Endometrial microvascular endothelial cells (primary cell): ENCODE results near the gene MARCHF6. TPM values are rescaled to one million over a fixed set of nuclear protein-coding genes. Genes with fewer than 3 reads are reported as not detected.
"Not testable (repeated sequence)": the region's sequence is repeated elsewhere in the genome, so short reads cannot be mapped to it uniquely, and the experiment has no call there.

Experiments used
- in situ Hi-C: cut with HindIII; loops from 2 replicates; pipeline ENCODE4 v1.10.0; 2017; ENCODE audit warnings: low sequenced_read_pairs, low pct_unique_long_range_greater_than_20kb; ENCODE audit errors: inconsistent ontology term
- total RNA-seq: library from RNA; depleted of rRNA; stranded (reverse); fragments of >200 nt; gene quantifications from one replicate; pipeline ENCODE4 v1.2.3, GENCODE V29; 2015; ENCODE audit errors: inconsistent ontology term

MARCHF6 gene
- total RNA-seq, 1 donor from 2014 or later: 56.4 TPM

DNA sequence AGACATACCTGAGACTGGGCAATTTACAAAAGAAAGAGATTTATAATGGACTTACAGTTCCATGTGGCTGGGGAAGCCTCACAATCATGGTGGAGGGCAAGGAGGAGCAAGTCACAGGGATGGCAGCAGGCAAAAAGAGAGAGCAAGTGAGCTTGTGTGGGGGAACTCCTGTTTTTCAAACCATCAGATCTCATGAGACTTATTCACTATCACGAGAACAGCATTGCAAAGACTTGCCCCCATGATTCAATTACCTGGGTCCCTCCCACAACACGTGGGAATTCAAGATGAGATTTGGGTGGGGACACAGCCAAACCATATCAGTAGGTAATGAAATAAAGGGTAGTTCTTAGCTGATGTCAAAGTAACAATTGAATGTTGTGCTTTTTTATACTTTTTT, 17.9 kb downstream of the MARCHF6 start:
- in situ Hi-C loops: not testable (repeated sequence)

DNA sequence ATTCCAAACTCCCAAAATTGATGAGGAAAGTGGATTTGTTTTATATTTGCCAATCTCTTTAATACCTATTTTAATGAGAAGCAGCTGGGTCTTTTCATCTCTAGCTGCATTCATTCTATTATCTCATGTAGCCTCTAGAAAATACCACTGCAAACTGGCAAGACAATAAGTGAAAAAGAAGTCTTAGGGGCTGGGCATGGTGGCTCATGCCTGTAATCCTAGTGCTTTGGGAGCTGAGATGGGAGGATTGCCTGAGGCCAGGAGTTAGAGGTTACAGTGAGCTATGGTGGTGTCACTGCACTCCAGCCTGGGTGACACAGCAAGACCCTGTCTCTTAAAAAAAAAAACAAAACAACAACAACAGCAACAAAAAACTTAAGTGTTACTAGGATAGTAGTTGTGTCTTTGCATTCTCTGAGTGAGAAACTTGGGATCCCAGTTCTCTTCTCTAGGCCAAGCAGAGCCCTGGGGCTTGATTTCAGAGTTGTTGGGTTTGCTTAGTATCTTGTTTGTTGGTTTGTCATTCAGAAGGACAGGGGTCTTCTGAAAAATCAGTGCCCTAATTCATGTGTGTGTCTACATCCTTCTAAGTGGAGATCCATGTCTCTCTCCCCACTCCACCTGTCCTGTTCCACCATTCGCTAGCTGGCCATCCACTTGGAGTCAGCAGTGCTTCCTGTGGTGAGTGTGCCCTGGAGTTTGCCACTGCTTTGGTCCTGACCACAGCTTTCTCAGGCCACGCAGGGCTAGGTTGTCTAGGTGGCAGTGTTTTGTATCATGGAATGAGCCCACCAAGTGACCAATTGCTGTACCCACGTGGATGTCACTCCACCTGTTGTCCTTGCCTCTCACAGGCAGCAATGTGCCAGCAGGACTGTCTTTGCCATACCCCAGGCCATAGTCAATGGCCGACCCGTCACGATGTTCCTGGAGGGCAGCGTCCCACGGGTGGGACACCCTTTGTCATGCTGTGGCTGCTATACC, 19.5 kb downstream of the MARCHF6 start:
- in situ Hi-C loops: no loop called here

DNA sequence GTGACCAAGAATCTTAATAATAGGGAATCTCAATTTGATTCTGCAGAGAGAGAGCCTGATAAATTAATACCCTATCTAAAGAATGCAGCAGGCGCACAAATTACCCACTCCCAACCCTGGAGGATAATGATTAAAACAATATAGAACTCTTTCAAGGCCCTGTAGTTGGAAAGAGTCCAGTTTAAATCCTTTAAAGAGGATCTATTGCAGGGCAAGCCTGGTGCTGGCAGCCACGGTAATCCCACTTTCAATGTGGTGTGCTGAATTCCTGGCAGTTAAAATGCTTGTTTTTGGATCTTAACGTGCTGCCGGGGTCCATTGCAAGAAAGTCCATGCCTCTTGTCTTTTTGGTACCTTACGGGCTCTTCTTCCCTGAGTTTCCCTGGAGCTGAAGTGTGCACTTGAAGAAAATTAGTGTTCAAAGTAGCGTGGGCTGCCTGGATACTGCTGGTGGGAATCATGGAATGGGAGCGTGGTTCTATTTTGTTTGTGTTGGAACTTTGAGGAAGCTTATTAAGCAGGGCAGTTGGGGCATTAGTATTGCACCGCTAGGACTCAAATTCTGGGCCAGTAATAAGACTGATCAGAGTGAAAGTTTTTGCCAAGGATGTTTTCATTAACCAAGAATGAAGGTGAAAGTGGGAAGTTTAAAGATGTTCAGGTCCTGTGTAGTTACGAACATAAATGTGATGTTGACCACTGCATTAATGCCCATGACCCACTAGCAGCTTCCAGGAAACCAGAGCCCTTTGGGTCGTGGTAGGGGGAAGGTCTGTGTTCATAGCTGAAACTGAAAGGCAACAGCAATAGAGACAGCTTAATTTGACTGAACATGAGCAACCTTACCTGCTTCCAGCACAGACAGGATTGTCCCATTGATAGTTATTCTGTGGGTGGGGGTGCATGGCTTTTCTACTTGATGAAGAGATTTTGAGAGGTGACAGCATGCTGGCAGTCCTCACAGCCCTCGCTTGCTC, 20.8 kb downstream of the MARCHF6 start:
- in situ Hi-C loops: no loop called here

DNA sequence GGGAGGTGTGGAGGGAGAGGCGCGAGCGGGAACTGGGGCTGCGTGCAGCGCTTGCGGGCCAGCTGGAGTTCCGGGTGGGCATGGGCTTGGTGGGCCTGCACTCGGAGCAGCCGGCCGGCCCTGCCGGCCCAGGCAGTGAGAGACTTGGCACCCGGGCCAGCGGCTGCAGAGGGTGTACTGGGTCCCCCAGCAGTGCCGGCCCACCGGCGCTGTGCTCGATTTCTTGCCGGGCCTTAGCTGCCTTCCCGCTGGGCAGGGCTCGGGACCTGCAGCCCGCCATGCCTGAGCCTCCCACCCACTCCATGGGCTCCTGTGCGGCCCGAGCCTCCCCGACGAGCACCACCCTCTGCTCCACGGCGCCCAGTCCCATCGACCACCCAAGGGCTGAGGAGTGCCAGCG, 21.7 kb downstream of the MARCHF6 start:
- in situ Hi-C loops: not testable (repeated sequence)

DNA sequence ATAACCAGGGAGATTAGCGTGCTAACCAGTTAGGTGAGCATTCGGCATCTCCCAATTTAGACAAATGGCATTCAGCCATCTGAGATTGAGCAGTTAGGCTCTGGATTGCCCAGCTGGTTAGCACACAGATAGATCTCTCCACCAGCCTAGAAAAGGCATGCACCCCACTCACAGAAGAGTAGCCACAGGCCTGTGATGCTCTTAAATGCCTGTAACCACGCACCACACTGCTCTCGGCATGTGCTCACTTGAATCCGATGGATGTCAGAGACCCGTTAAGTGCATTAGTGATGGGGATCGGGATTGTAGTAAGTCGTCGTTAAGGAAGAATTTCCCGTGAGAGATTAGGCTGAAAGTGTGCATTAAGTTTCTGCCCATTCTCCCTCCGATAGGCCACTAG, 23.0 kb downstream of the MARCHF6 start:
- in situ Hi-C loops: no loop called here

DNA sequence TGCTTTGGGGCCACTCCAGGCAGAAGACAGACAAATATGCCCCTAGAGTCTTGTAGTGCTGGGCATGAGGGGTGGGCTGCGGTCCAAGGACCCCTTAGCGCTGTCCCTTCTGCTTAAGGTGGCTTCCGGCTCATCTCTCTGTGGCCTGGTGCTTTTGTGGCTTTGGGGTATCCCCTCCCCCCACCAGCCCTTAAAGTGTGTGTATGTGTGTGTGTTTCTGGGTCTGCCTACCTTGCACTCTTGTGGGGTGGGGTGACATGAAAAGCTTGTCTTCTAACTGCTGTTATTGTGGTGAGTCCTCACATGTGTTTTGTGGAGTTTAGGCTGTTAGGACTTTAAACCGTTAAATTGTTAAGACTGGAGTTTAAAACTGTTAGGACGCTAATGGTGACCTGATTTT, 23.6 kb downstream of the MARCHF6 start:
- in situ Hi-C loops: no loop called here

DNA sequence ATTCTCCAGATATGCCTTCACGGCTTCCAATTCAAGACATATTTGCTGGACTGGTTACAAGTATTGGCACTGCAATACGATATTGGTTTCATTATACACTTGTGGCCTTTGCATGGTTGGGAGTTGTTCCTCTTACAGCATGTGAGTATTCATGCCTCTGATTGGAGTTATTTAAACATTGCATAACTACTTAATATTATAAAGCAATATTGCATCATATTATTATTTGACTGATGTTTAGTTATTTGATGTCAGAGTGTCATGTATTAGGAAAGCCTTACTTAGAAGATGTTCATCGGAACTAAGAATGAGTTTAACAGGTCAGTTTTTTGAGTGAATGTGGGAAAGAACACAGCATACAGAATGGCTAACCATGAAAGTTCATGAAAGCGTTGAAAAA, 28.3 kb downstream of the MARCHF6 start:
- in situ Hi-C loops: no loop called here

DNA sequence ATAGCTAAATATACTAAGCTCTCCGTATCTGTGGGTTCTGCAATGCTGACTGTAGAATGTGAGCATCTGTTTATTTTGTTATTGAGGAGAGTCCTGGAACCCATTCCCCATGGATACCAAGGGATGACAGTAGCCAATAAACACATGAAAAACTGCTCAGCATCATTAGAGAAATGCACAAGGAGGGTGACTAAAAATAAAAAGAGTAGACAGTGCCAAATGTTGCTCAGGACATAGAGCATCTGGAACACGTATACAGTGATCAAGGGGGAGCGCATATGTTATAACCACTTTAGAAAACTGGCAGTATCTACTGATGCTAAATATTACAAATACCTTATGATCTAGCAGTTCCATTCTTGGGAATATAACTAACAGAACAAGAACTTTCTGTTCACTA, 31.0 kb downstream of the MARCHF6 start:
- in situ Hi-C loops: no loop called here

DNA sequence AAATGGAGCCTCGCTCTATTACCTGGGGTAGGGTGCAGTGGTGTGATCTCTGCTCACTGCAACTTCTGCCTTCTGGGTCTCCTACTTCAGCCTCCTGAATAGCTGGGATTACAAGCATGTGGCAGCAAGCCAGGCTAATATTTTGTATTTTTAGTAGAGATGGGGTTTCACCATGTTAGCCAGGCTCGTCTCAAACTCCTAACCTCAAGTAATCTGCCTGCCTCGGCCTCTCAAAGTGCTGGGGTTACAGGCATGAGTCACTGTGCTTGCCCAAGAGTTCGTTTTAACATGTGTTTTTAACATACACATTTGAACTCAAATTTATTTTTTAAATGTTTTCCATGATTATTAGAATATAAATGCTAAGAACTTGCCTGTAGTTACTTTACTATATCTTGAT, 34.2 kb downstream of the MARCHF6 start:
- in situ Hi-C loops: no loop called here

DNA sequence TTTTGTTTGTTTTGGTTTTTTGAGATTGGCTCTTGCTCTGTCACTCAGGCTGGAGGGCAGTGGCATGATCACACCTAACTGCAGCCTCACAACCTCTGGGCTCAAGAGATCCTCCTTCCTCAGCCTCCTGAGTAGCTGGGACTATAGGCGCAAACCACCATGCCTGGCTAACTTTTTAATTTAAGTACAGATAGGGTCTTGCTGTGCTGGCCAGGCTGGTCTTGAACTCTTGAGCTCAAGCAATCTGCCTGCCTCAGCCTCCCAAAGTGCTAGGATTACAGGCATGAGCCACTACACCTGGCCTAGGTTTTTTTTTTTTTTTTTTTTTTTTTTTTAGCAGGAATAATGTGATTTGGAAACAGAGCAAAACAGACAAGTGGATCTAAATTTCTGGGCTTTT, 37.6 kb downstream of the MARCHF6 start:
- in situ Hi-C loops: no loop called here

DNA sequence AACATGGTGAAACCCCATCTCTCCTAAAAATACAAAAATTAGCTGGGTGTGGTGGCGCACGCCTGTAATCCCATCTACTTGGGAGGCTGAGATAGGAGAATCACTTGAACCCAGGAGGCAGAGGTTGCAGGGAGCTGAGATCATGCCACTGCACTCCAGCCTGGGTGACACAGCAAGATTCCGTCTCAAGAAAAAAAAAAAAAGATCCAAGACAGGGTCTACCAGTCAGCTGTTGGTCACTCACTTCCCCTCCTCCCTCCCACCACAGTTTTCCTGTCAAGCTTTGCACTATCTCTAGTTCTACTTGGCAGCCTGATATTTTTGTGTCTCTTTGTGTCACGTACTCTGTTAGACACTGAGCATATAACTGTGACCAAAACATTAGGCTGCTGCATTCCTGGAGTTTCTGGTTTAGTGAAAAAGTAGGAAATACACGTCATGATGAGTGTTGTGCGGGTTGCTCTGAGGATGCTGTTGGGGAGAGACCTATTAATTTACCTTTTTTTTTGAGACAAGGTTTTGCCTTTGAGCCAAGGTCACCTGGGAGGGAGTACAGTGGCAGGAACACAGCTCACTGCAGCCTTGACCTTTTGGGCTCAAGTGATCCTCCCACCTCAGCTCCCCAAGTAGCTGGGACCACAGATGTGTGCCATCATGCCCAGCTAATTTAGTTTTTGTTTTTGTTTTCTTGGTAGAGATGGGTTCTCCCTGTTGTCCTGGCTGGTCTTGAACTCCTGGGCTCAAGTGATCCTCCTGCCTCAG, 39.3 kb downstream of the MARCHF6 start:
- in situ Hi-C loops: not testable (repeated sequence)

DNA sequence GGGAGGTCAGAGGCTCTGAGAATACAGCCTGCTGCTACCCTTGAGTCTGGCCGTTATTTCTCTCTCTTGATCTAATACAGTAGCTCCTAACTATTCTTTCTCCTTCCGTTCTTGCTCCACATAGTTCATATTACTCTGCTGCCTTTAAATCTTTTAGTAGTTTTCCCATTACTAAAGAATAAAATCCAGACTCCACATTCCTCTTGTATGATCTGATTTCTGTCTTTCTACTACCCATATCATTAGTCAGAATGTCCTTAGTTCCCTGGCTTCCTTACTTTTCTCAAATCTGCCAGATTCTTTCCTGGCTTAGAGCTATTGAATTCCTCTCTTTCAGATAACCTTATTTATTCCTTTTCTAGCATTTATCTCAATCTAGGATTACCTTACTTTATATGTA, 40.0 kb downstream of the MARCHF6 start:
- in situ Hi-C loops: no loop called here

DNA sequence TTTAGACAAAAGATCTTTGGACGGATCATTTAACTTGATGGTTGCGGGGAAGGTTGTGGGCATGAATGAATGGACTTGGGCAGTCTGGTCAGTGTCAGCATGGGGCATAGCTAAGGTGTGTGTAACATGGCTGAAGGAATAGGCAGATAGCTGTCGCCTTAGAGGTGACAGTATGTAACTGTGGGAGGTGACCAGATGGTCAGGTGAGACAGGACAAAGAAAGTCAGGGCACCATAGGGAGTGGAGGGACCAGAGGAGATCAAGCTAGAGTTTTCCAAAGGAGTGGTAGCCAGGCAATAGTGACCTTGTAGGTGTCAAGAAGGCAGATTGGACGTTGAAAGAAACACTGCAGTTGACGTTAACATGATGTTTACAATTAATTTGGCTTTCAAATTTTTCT, 43.1 kb downstream of the MARCHF6 start:
- in situ Hi-C loops: no loop called here

DNA sequence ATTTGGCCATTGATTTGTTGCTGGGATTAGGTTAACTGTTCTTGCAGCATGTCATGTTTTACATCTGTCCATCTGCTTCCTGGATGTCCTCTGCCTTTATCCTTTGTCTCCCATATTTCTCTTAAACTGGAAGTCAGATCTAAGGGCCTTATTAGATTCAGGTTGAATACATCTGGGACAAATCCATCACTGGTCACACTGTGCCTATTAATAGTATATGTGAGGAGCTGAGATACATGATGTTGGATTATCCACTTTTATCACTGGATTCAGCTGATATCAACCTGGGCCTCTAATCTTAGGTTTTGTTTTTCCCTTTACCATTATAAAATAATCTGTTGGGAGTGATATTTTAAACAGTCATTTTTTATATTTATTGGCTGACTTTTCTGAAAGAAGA, 46.3 kb downstream of the MARCHF6 start:
- in situ Hi-C loops: no loop called here

DNA sequence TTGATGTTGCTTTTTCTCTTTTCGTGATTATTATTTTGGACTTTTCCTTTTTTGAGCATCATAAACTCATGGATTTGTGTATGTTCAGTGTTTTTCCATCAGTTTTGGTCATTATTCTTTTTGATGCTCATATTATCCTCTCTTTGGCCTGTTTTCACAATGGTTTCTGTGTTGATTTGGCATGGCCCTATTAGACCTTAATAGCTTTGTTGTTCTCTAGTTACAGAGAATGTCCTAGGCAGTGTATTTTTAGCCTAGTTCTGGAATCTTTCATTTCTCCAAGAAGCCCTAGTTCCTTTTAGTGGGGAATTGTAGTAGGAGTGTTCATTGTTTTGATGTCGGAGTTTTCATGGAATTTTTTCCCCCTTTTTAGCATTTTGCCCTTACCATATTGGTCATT, 46.9 kb downstream of the MARCHF6 start:
- in situ Hi-C loops: no loop called here

DNA sequence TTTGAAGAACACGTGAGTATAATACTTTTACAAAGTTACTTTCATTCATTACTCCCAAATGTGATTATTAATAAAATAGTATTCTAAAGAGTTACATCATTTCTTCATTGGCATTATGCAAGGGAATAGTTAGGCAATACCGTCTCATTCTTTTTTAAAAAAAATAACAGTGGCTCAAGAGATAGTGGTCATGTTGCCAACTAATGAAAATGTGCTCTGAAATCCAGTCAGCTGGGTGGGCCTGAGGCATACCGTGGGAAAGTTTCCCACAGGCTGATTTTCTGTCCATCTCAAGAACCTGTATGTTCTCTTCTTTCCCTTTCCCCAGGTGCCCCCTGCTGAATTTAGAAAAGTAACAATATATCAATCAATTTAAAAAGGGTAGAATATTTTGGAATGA, 47.3 kb downstream of the MARCHF6 start:
- in situ Hi-C loops: no loop called here

DNA sequence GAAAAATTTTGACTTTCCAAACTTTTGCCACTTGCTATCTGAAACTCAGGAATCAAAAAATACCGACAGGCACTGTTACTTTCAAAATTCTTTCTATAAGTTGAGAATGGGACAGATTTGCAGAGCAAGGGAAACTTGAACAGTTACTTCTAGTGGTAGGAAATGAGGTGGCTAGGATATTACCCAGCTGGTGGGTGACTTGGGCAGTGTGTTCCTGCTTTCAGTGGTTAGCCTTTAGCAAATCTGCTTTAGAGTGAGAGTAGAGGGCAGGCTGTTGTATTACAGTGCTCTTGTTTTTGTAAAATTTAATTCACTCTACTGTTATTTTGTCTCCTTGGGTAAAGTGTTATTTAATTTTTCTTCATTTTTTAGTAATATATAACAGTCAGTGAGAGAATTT, 48.0 kb downstream of the MARCHF6 start:
- in situ Hi-C loops: no loop called here
